Esophagus squamous epithelium (tissue), 5 donors: ENCODE data around the gene FOSL2. TPM values are rescaled to one million over a fixed set of nuclear protein-coding genes. Genes with fewer than 3 reads are reported as not detected.

Source experiments
- DNase-seq: peaks from one replicate; lab custom pipeline; 2025; lab: John Stamatoyannopoulos, UW
- H3K27ac ChIP-seq, 4 donors: fragments of 200-600 bp; sonication (generic); one replicate each; pipeline ENCODE4 v1.5.1; 2016 to 2019; ENCODE audit warnings: mild to moderate bottlenecking in 1 of 4
- H3K27me3 ChIP-seq, 4 donors: fragments of 200-600 bp; sonication (generic); 1 replicate in 3 of 4; 2 replicates in 1 of 4; pipeline versions ENCODE4 v1.5.1 to v1.6.0; 2017 to 2021; ENCODE audit warnings: antibody characterized with exemption in 1 of 4
- H3K36me3 ChIP-seq, 3 donors: fragments of 200-600 bp; sonication (generic); one replicate each; pipeline ENCODE4 v1.5.1; 2016 to 2019
- H3K4me1 ChIP-seq, 3 donors: fragments of 200-600 bp; sonication (generic); one replicate each; pipeline ENCODE4 v1.5.1; 2017 to 2019
- H3K4me3 ChIP-seq, 4 donors: fragments of 200-600 bp; sonication (generic); 1 replicate in 3 of 4; 2 replicates in 1 of 4; pipeline ENCODE4 v1.5.1; 2016 to 2019; ENCODE audit warnings: mild to moderate bottlenecking in 2 of 4, moderate library complexity in 1 of 4
- H3K9me3 ChIP-seq, 3 donors: fragments of 200-600 bp; sonication (generic); one replicate each; pipeline ENCODE4 v1.5.1; 2016 to 2019
- POLR2A ChIP-seq, 4 donors: fragments of 450-650 bp; IDR thresholded peaks; one replicate each; pipeline ENCODE4 v1.6.1; 2017; ENCODE audit warnings: antibody characterized with exemption in 4 of 4, mild to moderate bottlenecking in 4 of 4, moderate library complexity in 3 of 4
- WGBS, 2 donors: methylation state at CpG; one replicate each; pipeline ENCODE4 v1.1.5; 2018; 5-methylcytosine and 5-hydroxymethylcytosine counted together
- intact Hi-C: fragments of 100-400 bp; cut with DNase I; formaldehyde crosslinking; loops from one replicate; pipeline ENCODE4 v1.15.0; 2022
- total RNA-seq, 4 donors: library from RNA; depleted of rRNA; stranded (reverse); fragments of >200 nt; gene quantifications; one replicate each; pipeline ENCODE4 v1.1.0, GENCODE V29; 2016
- TF ChIP-seq, protein P1 (sequence below), 6 experiments: fragments of 450-650 bp in 4 of 6; fragments of 200-600 bp in 2 of 6; sonication (generic) in 2 of 6; IDR thresholded peaks; one replicate each; pipeline ENCODE4 v1.5.1; 2016 to 2019; ENCODE audit warnings: antibody characterized with exemption in 6 of 6, mild to moderate bottlenecking in 4 of 6, moderate library complexity in 4 of 6
- donor health status: DM: yes; HTN: yes; CAD: no.

Gene FOSL2
- total RNA-seq, 4 donors from 2014 or later: 100 to 234 (median 144) TPM

DNA sequence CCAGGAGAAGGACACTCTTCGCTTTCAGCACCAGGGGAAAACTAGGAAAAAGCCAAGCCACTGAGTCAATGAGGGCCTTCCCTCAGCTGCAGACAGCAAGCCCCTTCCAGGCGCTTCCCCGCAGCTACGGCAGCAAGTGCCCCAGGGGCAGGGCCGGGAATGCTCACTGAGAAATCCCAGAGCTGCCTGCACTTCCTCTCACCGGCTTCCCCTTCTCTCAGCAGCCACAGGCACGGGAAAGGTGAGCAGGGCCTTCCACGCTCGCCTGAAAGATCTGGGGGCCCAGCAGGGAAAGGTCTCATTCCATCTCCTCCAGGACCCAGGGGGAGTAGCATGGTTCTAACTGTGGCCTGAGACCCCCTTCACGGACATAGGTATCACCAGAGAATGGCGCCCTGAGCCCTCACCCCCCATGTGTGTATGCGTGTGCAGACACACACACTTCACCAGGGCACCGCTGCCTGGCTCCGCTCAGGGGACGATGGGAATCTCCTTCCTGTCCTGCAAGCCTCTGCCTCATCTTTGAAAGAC, 29.6 kb upstream of the FOSL2 start:
- H3K4me1 ChIP-seq: peaks cover 12 to 71% (median 21%) of the 10 kb centered on the region in 3 donors
- intact Hi-C loops: no loop called here
- 59 to 97% methylated on average over 7 of the region's 15 CpGs for WGBS, 2 donors

DNA sequence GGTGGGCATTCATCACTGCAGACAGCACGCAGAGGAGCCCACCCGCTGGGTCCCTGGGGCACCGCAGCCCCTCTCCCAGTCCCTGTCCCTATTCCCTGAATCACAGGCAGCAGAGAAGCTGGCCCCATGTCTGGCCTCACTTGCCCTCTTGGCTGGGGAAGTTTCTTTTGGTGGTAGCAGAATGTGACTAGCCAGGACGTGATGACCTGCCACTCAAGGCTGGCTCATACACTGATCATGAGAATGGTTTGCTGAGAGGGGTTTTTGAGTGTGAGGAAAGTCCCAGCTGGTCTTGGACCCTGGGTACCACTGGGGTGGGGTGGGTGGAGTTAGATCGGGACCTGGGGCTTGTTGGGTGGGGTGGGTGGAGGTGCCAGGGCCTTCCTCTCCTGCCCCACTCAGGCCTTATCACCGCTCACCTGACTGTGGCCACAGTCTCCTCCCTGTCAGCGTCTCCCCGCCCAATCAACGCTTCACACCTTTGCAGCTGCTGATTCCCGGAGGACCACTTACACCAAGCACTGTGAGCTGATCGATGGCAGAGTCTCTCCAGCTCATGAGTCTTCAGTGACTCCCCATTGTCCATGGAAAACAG, 28.9 kb upstream of the FOSL2 start:
- Histone ChIP-seq H3K4me1 (peaks cover 12 to 70% (median 21%) of the 10 kb centered on the region in 3 donors), H3K27me3 (no peaks in the 10 kb centered on the region), H3K36me3 (no peaks in the 10 kb centered on the region), H3K9me3 (no peaks in the 10 kb centered on the region), H3K4me3 (no peak overlapping the region), H3K27ac (no peak overlapping the region)
- WGBS, 2 donors: 92 to 94% methylated on average over 7 to 10 of the region's 11 CpGs
- intact Hi-C loops: no loop called here
- TF ChIP-seq POLR2A (IDR thresholded peaks at IDR 0.05): no peak
- TF ChIP-seq, protein P1, sequence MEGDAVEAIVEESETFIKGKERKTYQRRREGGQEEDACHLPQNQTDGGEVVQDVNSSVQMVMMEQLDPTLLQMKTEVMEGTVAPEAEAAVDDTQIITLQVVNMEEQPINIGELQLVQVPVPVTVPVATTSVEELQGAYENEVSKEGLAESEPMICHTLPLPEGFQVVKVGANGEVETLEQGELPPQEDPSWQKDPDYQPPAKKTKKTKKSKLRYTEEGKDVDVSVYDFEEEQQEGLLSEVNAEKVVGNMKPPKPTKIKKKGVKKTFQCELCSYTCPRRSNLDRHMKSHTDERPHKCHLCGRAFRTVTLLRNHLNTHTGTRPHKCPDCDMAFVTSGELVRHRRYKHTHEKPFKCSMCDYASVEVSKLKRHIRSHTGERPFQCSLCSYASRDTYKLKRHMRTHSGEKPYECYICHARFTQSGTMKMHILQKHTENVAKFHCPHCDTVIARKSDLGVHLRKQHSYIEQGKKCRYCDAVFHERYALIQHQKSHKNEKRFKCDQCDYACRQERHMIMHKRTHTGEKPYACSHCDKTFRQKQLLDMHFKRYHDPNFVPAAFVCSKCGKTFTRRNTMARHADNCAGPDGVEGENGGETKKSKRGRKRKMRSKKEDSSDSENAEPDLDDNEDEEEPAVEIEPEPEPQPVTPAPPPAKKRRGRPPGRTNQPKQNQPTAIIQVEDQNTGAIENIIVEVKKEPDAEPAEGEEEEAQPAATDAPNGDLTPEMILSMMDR (IDR thresholded peaks at IDR 0.05): no peak
- DNase-seq: no peak

More for the DNA sequence above, 29.6 kb upstream of the FOSL2 start:
- no peaks in the 10 kb centered on the region for H3K9me3 ChIP-seq
- H3K27ac ChIP-seq: no peak overlapping the region
- DNase-seq: no peak
- no peak for TF ChIP-seq POLR2A (IDR thresholded peaks at IDR 0.05)
- TF ChIP-seq, protein P1 (IDR thresholded peaks at IDR 0.05): no peak
- no peaks in the 10 kb centered on the region for H3K27me3 ChIP-seq
- H3K36me3 ChIP-seq: no peaks in the 10 kb centered on the region
- H3K4me3 ChIP-seq: no peak overlapping the region

DNA sequence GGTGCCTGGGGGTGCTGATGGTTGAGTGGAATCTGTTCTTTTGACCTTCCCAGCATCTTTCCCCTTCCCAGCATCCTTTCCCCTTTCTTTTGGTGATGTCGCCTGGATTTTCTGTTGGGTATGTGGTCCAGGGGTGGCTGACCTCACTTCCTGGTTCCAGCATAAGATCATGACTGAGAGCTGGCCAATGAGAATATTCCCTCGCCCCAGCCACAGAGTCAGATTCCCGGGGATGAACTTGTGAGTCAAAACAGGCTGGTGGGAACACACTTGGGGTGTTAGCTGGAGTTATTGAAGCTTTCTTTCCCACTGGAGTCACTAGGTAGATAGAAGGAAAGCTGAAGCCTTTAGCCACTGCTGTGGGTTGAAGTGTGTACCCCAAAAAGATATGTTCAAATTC, 28.0 kb upstream of the FOSL2 start:
- TF ChIP-seq, protein P1 (IDR thresholded peaks at IDR 0.05): no peak
- TF ChIP-seq POLR2A (IDR thresholded peaks at IDR 0.05): no peak
- no peaks in the 10 kb centered on the region for H3K9me3 ChIP-seq
- H3K36me3 ChIP-seq: no peaks in the 10 kb centered on the region
- no peaks in the 10 kb centered on the region for H3K27me3 ChIP-seq
- H3K27ac ChIP-seq: no peak overlapping the region
- no peak overlapping the region for H3K4me3 ChIP-seq
- 94 to 95% methylated on average over 3 of the region's 3 CpGs for WGBS, 2 donors
- DNase-seq: no peak
- intact Hi-C loops: no loop called here
- peaks cover 11 to 62% (median 17%) of the 10 kb centered on the region in 3 donors for H3K4me1 ChIP-seq

DNA sequence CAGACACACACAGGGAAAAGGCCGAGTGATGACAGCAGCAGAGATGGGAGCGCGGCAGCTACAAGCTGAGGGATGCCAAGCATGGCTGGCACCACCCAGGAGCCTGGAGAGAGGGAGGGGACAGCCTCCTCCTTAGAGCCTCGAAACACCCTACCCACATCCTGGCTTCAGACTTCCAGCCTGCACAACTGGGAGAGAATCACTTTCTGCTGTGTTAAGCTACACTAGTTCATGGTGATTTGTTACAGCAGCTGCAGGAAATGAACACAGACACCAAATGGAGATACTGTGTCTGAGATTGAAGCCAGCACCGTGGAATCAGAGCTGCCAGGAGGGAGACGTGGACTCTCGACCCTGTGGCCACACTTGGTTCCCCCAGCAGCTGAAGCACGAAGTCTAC, 27.5 kb upstream of the FOSL2 start:
- Histone ChIP-seq H3K4me3 (no peak overlapping the region), H3K36me3 (no peaks in the 10 kb centered on the region), H3K27me3 (no peaks in the 10 kb centered on the region), H3K4me1 (peaks cover 7 to 62% (median 14%) of the 10 kb centered on the region in 3 donors), H3K9me3 (no peaks in the 10 kb centered on the region), H3K27ac (no peak overlapping the region)
- no peak for DNase-seq
- intact Hi-C loops: no loop called here
- 74 to 83% methylated on average over 5 to 7 of the region's 8 CpGs for WGBS, 2 donors
- TF ChIP-seq, protein P1 (IDR thresholded peaks at IDR 0.05): no peak
- TF ChIP-seq POLR2A (IDR thresholded peaks at IDR 0.05): no peak

DNA sequence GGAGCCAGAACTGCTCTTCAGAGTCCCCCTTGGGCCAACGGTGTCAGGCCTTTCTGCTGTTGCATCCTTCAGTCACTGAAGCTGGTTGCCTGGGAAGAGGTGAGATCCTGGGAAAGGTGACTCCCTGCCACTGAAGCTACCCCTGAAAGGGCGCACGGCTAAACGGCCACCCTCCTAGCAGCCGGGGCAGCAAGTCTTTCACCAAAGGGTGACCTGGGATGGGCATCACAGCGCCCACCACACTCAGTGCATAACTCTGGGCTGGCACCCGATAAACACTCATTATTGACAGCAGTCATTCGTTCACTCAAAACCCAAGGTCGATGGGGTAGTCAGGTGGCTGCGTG, 26.5 kb upstream of the FOSL2 start:
- TF ChIP-seq POLR2A (IDR thresholded peaks at IDR 0.05): no peak
- TF ChIP-seq, protein P1 (IDR thresholded peaks at IDR 0.05): no peak
- H3K27ac ChIP-seq: peak overlapping the region in 3 of 4 donors; percentile 8 to 33 (median 21)
- H3K36me3 ChIP-seq: no peaks in the 10 kb centered on the region
- H3K27me3 ChIP-seq: no peaks in the 10 kb centered on the region
- intact Hi-C loops: no loop called here
- H3K4me3 ChIP-seq: no peak overlapping the region
- peaks cover 7 to 60% (median 9%) of the 10 kb centered on the region in 3 donors for H3K4me1 ChIP-seq
- H3K9me3 ChIP-seq: no peaks in the 10 kb centered on the region
- WGBS, 2 donors: 73 to 93% methylated on average over 3 to 5 of the region's 10 CpGs
- DNase-seq: no peak
